ENCODE results near the gene WHRN.

DNA sequence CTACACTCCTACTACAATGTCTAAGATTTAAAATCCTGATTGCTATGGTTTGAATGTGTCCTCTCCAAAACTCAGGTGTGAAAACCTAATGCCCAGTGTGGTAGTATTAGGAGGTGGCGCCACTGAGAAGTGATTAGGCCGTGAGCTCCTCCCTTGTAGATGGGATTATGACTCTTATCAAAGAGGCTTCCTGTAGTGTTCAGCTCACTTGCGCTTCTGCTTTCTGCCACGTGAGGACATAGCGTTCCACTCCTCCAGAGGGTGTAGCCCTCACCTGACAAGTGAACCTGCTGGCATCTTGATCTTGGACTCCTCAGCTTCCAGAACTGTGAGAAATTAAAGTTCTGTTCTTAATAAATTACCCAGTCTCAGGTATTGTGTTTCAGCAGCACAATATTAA is 33.0 kb upstream of the WHRN start:
- TF ChIP-seq SUZ12 (IDR thresholded peaks at IDR 0.05; ENCODE audit: extremely low read depth, insufficient read depth, insufficient read length), result no peak
- TF ChIP-seq YY1 (IDR thresholded peaks at IDR 0.05; ENCODE audit: insufficient read depth, insufficient read length), result no peak

Measured in NT2/D1 (cell line).